ENCODE results near the gene EFNA4.

EFNA4 gene

GRCh38 chr1:155068599-155068998, 5.1 kb downstream of the EFNA4 start:
- no peak overlapping the region for H3K4me3 ChIP-seq (ENCODE audit: low read length in 2 of 2)

GRCh38 chr1:155069551-155070157, 6.1 kb downstream of the EFNA4 start:
- peaks cover 0 to 2% of the 10 kb centered on the region in 2 donors for H3K36me3 ChIP-seq (ENCODE audit: control insufficient read depth in 2 of 2, insufficient read depth in 2 of 2, low read length in 2 of 2)
- H3K9ac ChIP-seq (ENCODE audit: low read length in 2 of 2) = no peak overlapping the region
- no peak overlapping the region for H3K4me3 ChIP-seq (ENCODE audit: low read length in 2 of 2)
- H3K9me3 ChIP-seq (ENCODE audit: control insufficient read depth in 2 of 2, low read length in 2 of 2) = no peaks in the 10 kb centered on the region
- H3K27ac ChIP-seq (ENCODE audit: low read length) = no peak overlapping the region
- H3K27me3 ChIP-seq (ENCODE audit: control insufficient read depth in 1 of 2, insufficient read depth in 2 of 2, low read length in 2 of 2) = no peaks in the 10 kb centered on the region
- peaks cover 13% of the 10 kb centered on the region for H3K4me1 ChIP-seq (ENCODE audit: control insufficient read depth, insufficient read depth, low read length)

More at GRCh38 chr1:155068599-155068998, 5.1 kb downstream of the EFNA4 start:
- Histone ChIP-seq H3K4me1 (ENCODE audit: control insufficient read depth, insufficient read depth, low read length) (peaks cover 17% of the 10 kb centered on the region), H3K9me3 (ENCODE audit: control insufficient read depth in 2 of 2, low read length in 2 of 2) (no peaks in the 10 kb centered on the region), H3K27ac (ENCODE audit: low read length) (no peak overlapping the region), H3K27me3 (ENCODE audit: control insufficient read depth in 1 of 2, insufficient read depth in 2 of 2, low read length in 2 of 2) (no peaks in the 10 kb centered on the region), H3K9ac (ENCODE audit: low read length in 2 of 2) (no peak overlapping the region), H3K36me3 (ENCODE audit: control insufficient read depth in 2 of 2, insufficient read depth in 2 of 2, low read length in 2 of 2) (peaks cover 0 to 2% of the 10 kb centered on the region in 2 donors)

GRCh38 chr1:155070158-155070621, 6.7 kb downstream of the EFNA4 start:
- Histone ChIP-seq H3K4me1 (ENCODE audit: control insufficient read depth, insufficient read depth, low read length) (peaks cover 13% of the 10 kb centered on the region), H3K27ac (ENCODE audit: low read length) (peak overlapping the region; percentile 24), H3K4me3 (ENCODE audit: low read length in 2 of 2) (peak overlapping the region; percentile 71 to 74)

GRCh38 chr1:155070721-155071569, 7.4 kb downstream of the EFNA4 start:
- no peaks in the 10 kb centered on the region for H3K27me3 ChIP-seq (ENCODE audit: control insufficient read depth in 1 of 2, insufficient read depth in 2 of 2, low read length in 2 of 2)
- H3K9me3 ChIP-seq (ENCODE audit: control insufficient read depth in 2 of 2, low read length in 2 of 2) = no peaks in the 10 kb centered on the region
- peak overlapping the region; percentile 68 to 81 for H3K9ac ChIP-seq (ENCODE audit: low read length in 2 of 2)
- H3K27ac ChIP-seq (ENCODE audit: low read length) = peak overlapping the region; percentile 24
- H3K4me1 ChIP-seq (ENCODE audit: control insufficient read depth, insufficient read depth, low read length) = peaks cover 13% of the 10 kb centered on the region
- H3K36me3 ChIP-seq (ENCODE audit: control insufficient read depth in 2 of 2, insufficient read depth in 2 of 2, low read length in 2 of 2) = peaks cover 0 to 2% of the 10 kb centered on the region in 2 donors
- H3K4me3 ChIP-seq (ENCODE audit: low read length in 2 of 2) = peak overlapping the region; percentile 71 to 74

More at GRCh38 chr1:155070158-155070621, 6.7 kb downstream of the EFNA4 start:
- H3K27me3 ChIP-seq (ENCODE audit: control insufficient read depth in 1 of 2, insufficient read depth in 2 of 2, low read length in 2 of 2) = no peaks in the 10 kb centered on the region
- no peaks in the 10 kb centered on the region for H3K9me3 ChIP-seq (ENCODE audit: control insufficient read depth in 2 of 2, low read length in 2 of 2)
- peak overlapping the region; percentile 68 to 81 for H3K9ac ChIP-seq (ENCODE audit: low read length in 2 of 2)
- H3K36me3 ChIP-seq (ENCODE audit: control insufficient read depth in 2 of 2, insufficient read depth in 2 of 2, low read length in 2 of 2) = peaks cover 0 to 2% of the 10 kb centered on the region in 2 donors

- H3K36me3 ChIP-seq (ENCODE audit: control insufficient read depth in 2 of 2, insufficient read depth in 2 of 2, low read length in 2 of 2) = peaks cover 0 to 2% of the 10 kb centered on the region in 2 donors
- H3K27ac ChIP-seq (ENCODE audit: low read length) = no peak overlapping the region
- peak overlapping the region in 1 of 2 donors; percentile 68 for H3K9ac ChIP-seq (ENCODE audit: low read length in 2 of 2)
- H3K9me3 ChIP-seq (ENCODE audit: control insufficient read depth in 2 of 2, low read length in 2 of 2) = no peaks in the 10 kb centered on the region
- H3K4me1 ChIP-seq (ENCODE audit: control insufficient read depth, insufficient read depth, low read length) = peaks cover 13% of the 10 kb centered on the region
- H3K27me3 ChIP-seq (ENCODE audit: control insufficient read depth in 1 of 2, insufficient read depth in 2 of 2, low read length in 2 of 2) = no peaks in the 10 kb centered on the region
- no peak overlapping the region for H3K4me3 ChIP-seq (ENCODE audit: low read length in 2 of 2)
Measured at GRCh38 chr1:155071701-155072100, 8.2 kb downstream of the EFNA4 start.

DNA sequence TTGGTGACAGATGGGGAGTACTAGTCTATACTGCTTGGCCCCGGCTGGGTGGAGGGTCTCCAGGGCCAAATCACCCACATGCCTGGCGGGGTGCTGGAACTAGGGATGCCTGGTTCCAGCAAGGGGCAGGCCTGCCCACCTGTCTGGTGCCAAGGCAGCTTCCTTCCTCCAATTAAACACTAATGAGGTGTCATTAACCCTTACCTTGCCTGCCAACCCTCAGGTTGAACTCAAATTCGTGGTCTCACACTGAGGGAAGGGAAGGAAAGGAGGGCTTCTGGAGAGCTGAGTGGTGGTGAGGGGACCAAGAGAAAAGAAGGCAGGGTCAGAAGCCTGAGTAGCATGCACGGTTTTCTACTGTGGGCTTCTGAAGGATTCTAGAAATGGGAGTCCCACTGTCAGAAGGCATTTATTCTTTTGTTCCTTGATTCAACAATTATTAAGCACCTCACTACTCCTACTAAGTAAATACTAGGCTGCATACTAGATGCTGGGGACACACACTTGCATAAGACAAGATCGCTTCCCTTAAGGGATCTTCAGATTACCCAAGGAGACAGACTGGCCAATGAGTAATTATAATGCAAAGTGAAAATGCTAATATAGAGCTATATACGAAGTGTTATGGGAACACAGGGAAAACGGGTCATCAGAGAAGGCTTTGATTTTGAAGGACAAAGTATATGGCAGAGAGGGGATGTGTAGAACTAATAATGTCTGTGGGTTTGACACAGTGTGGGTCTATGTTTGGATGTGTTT, 9.2 kb downstream of the EFNA4 start:
- H3K27ac ChIP-seq (ENCODE audit: low read length) = no peak overlapping the region

DNA sequence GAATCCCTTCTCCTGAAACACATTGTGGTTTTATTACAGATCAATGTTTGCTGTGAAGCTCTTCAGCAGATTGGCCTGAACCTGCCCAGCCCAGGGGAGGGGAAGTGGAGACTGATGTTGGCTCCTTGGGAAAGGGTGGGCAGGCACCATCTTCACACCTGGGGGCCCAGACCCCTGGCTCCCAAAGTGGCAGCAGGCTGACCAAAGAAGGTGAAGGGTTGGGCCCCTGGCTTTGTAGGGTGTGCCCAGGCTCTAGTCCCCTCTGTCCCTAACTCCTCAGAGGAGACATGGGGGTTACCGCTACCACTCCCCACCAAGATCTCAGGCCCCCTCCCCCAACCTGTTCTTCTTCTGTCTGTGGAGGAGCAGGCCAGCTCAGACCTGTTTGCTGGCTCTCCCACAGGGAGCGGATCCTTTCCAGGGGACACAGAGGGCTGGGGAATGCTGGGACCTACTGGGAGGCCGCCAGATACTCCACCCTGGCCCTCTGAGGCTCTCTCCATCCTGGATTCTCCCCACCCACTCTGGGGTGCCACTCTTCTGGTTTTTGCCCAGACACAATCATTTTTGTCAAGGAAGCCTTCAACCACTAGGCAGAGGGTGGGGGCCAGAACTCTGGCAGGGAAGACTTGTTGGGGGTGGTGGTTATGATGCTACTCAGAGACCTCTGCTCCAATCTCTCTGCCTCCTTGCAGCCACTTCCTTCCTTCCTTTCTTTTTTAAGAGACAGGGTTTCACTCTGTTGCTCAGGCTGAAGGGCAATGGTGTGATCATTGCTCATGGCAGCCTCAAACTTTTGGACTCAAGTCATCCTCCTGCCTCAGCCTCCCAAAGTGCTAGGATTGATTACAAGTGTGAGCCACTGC, 10.1 kb downstream of the EFNA4 start:
- H3K9me3 ChIP-seq (ENCODE audit: control insufficient read depth in 2 of 2, low read length in 2 of 2) = no peaks in the 10 kb centered on the region

More for the DNA sequence above, 9.2 kb downstream of the EFNA4 start:
- no peak overlapping the region for H3K9ac ChIP-seq (ENCODE audit: low read length in 2 of 2)
- H3K36me3 ChIP-seq (ENCODE audit: control insufficient read depth in 2 of 2, insufficient read depth in 2 of 2, low read length in 2 of 2) = no peaks in the 10 kb centered on the region
- H3K27me3 ChIP-seq (ENCODE audit: control insufficient read depth in 1 of 2, insufficient read depth in 2 of 2, low read length in 2 of 2) = no peaks in the 10 kb centered on the region
- H3K4me3 ChIP-seq (ENCODE audit: low read length in 2 of 2) = no peak overlapping the region
- no peaks in the 10 kb centered on the region for H3K9me3 ChIP-seq (ENCODE audit: control insufficient read depth in 2 of 2, low read length in 2 of 2)
- peaks cover 13% of the 10 kb centered on the region for H3K4me1 ChIP-seq (ENCODE audit: control insufficient read depth, insufficient read depth, low read length)

GRCh38 chr1:155075535-155075934, 12.0 kb downstream of the EFNA4 start:
- peaks cover 30% of the 10 kb centered on the region for H3K4me1 ChIP-seq (ENCODE audit: control insufficient read depth, insufficient read depth, low read length)

More for the DNA sequence above, 10.1 kb downstream of the EFNA4 start:
- H3K27ac ChIP-seq (ENCODE audit: low read length) = no peak overlapping the region
- H3K36me3 ChIP-seq (ENCODE audit: control insufficient read depth in 2 of 2, insufficient read depth in 2 of 2, low read length in 2 of 2) = no peaks in the 10 kb centered on the region
- H3K4me1 ChIP-seq (ENCODE audit: control insufficient read depth, insufficient read depth, low read length) = peaks cover 15% of the 10 kb centered on the region
- no peak overlapping the region for H3K9ac ChIP-seq (ENCODE audit: low read length in 2 of 2)
- no peaks in the 10 kb centered on the region for H3K27me3 ChIP-seq (ENCODE audit: control insufficient read depth in 1 of 2, insufficient read depth in 2 of 2, low read length in 2 of 2)
- no peak overlapping the region for H3K4me3 ChIP-seq (ENCODE audit: low read length in 2 of 2)

DNA sequence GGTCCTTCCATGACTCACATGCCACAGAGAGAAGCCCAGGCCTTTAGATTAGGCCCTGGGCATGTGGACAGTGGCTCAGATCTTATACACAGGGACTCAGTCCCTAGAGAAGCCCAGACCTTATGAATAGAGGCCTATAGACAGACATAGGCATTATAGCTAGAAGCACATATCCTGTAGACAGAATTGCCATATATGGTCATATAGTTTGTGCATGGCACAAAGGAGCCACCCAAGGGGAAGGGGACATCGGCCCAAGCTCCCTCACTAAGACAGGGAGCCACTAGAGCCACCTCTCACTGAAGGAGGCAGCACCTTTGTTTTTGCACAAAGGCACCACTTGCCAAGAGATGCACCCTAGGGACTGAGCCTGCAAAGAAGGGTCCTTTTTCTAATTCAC, 12.8 kb downstream of the EFNA4 start:
- no peak overlapping the region for H3K9ac ChIP-seq (ENCODE audit: low read length in 2 of 2)
- H3K9me3 ChIP-seq (ENCODE audit: control insufficient read depth in 2 of 2, low read length in 2 of 2) = no peaks in the 10 kb centered on the region
- no peaks in the 10 kb centered on the region for H3K36me3 ChIP-seq (ENCODE audit: control insufficient read depth in 2 of 2, insufficient read depth in 2 of 2, low read length in 2 of 2)
- no peak overlapping the region for H3K27ac ChIP-seq (ENCODE audit: low read length)
- H3K27me3 ChIP-seq (ENCODE audit: control insufficient read depth in 1 of 2, insufficient read depth in 2 of 2, low read length in 2 of 2) = peaks cover 20 to 25% of the 10 kb centered on the region in 2 donors
- H3K4me3 ChIP-seq (ENCODE audit: low read length in 2 of 2) = no peak overlapping the region
- peaks cover 30% of the 10 kb centered on the region for H3K4me1 ChIP-seq (ENCODE audit: control insufficient read depth, insufficient read depth, low read length)

More at GRCh38 chr1:155075535-155075934, 12.0 kb downstream of the EFNA4 start:
- no peaks in the 10 kb centered on the region for H3K9me3 ChIP-seq (ENCODE audit: control insufficient read depth in 2 of 2, low read length in 2 of 2)
- no peak overlapping the region for H3K4me3 ChIP-seq (ENCODE audit: low read length in 2 of 2)
- H3K36me3 ChIP-seq (ENCODE audit: control insufficient read depth in 2 of 2, insufficient read depth in 2 of 2, low read length in 2 of 2) = no peaks in the 10 kb centered on the region
- no peak overlapping the region for H3K9ac ChIP-seq (ENCODE audit: low read length in 2 of 2)
- H3K27ac ChIP-seq (ENCODE audit: low read length) = no peak overlapping the region
- H3K27me3 ChIP-seq (ENCODE audit: control insufficient read depth in 1 of 2, insufficient read depth in 2 of 2, low read length in 2 of 2) = peaks cover 12 to 17% of the 10 kb centered on the region in 2 donors

Data from stomach smooth muscle (tissue), 2 donors.